ACC112 (cell line): ENCODE results near the gene TTC3.
"Not testable (repeated sequence)": the region's sequence is repeated elsewhere in the genome, so short reads cannot be mapped to it uniquely, and the experiment has no call there.

Experiments
- H2AFZ ChIP-seq: fragments of 200-600 bp; sonication (generic); one replicate; pipeline ENCODE4 v1.6.0; 2017; ENCODE audit warnings: antibody characterized with exemption, low read length; ENCODE audit not compliant: unreplicated experiment
- H3K27ac ChIP-seq: fragments of 200-600 bp; sonication (generic); 2 replicates; pipeline ENCODE4 v1.5.1; 2014; ENCODE audit warnings: low read depth, mild to moderate bottlenecking, antibody characterized with exemption, low read length, moderate library complexity
- H3K27me3 ChIP-seq: fragments of 200-600 bp; sonication (generic); 2 replicates; pipeline ENCODE4 v1.6.1; 2014; ENCODE audit warnings: mild to moderate bottlenecking, antibody characterized with exemption, low read length, moderate library complexity, mixed read lengths; ENCODE audit not compliant: insufficient read depth
- H3K36me3 ChIP-seq: fragments of 200-600 bp; sonication (generic); 2 replicates; pipeline ENCODE4 v1.6.1; 2016; ENCODE audit warnings: mild to moderate bottlenecking, antibody characterized with exemption, low read length, moderate library complexity, mixed read lengths; ENCODE audit not compliant: insufficient read depth
- H3K4me1 ChIP-seq: fragments of 200-600 bp; sonication (generic); one replicate; pipeline ENCODE4 v1.6.1; 2016; ENCODE audit warnings: low read length, mixed read lengths; ENCODE audit not compliant: insufficient read depth, unreplicated experiment, control insufficient read depth
- H3K4me3 ChIP-seq: fragments of 200-600 bp; sonication (generic); 2 replicates; pipeline ENCODE4 v1.5.1; 2014; ENCODE audit warnings: mild to moderate bottlenecking, low read depth, low read length
- H3K79me2 ChIP-seq: fragments of 200-600 bp; sonication (generic); one replicate; pipeline ENCODE4 v1.6.0; 2016; ENCODE audit warnings: low read length; ENCODE audit not compliant: control insufficient read depth, unreplicated experiment, insufficient read depth

The TTC3 gene, protein sequence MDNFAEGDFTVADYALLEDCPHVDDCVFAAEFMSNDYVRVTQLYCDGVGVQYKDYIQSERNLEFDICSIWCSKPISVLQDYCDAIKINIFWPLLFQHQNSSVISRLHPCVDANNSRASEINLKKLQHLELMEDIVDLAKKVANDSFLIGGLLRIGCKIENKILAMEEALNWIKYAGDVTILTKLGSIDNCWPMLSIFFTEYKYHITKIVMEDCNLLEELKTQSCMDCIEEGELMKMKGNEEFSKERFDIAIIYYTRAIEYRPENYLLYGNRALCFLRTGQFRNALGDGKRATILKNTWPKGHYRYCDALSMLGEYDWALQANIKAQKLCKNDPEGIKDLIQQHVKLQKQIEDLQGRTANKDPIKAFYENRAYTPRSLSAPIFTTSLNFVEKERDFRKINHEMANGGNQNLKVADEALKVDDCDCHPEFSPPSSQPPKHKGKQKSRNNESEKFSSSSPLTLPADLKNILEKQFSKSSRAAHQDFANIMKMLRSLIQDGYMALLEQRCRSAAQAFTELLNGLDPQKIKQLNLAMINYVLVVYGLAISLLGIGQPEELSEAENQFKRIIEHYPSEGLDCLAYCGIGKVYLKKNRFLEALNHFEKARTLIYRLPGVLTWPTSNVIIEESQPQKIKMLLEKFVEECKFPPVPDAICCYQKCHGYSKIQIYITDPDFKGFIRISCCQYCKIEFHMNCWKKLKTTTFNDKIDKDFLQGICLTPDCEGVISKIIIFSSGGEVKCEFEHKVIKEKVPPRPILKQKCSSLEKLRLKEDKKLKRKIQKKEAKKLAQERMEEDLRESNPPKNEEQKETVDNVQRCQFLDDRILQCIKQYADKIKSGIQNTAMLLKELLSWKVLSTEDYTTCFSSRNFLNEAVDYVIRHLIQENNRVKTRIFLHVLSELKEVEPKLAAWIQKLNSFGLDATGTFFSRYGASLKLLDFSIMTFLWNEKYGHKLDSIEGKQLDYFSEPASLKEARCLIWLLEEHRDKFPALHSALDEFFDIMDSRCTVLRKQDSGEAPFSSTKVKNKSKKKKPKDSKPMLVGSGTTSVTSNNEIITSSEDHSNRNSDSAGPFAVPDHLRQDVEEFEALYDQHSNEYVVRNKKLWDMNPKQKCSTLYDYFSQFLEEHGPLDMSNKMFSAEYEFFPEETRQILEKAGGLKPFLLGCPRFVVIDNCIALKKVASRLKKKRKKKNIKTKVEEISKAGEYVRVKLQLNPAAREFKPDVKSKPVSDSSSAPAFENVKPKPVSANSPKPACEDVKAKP (N-terminal part only)

DNA sequence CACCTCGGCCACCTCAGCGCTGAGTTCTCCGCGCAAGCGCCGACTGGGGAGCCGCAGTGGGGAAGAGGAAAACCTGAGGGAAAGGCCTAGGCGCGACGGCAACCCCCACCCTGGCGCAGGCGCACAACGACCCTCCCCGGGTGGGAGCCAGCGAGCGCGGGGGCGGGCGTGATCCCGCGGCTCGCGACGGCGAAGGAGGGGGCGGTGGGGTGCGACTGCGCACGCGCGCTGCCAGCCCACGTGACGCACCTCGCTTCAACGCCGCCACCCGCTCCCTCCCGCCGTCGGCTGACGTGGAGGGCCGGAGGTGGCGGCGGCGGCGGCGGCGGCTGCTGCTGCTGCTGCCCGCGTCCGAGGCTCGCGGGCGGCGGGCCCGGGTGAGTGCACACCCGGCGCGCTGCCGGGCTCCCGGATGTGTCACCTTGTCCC lies at the start of gene TTC3, which contains the start of gene PIGP:
TSS of gene TTC3 (plus strand) at position 267 of the 429 bp plus-strand sequence. CDS start 14,004 bp downstream, outside the sequence.
TSS of gene PIGP (minus strand) at position 84 of the 429 bp plus-strand sequence. CDS start 556 bp downstream, outside the sequence.
- Histone ChIP-seq H3K36me3 (peaks cover 8% of the 10 kb centered on the region; the same call in 1 of the 2 replicates), H3K27me3 (no peaks in the 10 kb centered on the region), H3K4me3 (peak within 1 kb of the TSS; percentile 99), H3K79me2 (peaks cover 53% of the 10 kb centered on the region), H2AFZ (peak within 1 kb of the TSS; percentile 68), H3K4me1 (peaks cover 14% of the 10 kb centered on the region), H3K27ac (peak within 1 kb of the TSS; percentile 92)

DNA sequence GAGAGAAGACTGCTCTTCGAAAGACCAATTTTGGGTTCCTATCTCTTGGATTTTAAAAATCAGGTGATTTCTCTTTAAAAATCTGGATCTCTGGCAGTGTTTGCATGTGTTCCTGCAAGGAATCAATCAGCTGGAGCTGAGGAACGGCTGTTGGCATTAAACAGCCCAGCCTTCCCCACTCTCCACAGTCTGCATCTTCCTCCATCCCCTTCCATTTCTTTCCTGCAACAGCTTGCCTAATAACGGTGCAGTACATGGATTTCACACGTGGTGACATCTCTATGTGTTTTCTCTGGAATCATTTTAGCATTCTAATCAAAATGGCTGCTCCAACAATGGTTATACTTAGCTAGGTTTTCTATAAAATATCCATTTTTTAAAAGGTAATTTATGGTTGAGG lies 46.6 kb upstream of the TTC3 start:
- H2AFZ ChIP-seq, result no peak overlapping the region
- H3K4me3 ChIP-seq, result no peak overlapping the region
- H3K27me3 ChIP-seq, result 0 out of 2 replicates have a peak, but pooled peaks cover 4% of the 10 kb centered on the region
- no peak overlapping the region for H3K27ac ChIP-seq
- no peaks in the 10 kb centered on the region for H3K79me2 ChIP-seq
- no peaks in the 10 kb centered on the region for H3K36me3 ChIP-seq
- no peaks in the 10 kb centered on the region for H3K4me1 ChIP-seq

DNA sequence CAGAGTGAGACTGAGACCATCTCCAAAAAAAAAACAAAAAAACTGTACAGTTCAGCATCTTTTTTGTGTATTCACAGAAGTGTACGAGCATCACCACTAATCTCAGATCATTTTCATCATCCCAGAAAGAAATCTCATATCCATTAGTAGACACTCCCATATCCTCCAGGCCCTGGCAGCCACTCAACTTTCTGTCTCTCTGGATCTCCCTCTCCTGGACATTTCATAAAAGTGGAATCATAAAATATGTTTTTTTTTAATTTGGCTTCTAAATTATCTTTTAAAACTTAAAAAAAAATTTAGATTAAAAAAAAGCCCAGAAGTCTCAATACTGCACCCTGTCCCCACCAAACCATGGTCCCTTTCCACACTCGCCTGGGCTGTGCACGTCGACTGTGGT lies 44.5 kb upstream of the TTC3 start:
- Histone ChIP-seq H3K27ac (no peak overlapping the region), H3K4me1 (peaks cover 8% of the 10 kb centered on the region), H3K36me3 (no peaks in the 10 kb centered on the region), H2AFZ (no peak overlapping the region), H3K4me3 (no peak overlapping the region), H3K27me3 (0 out of 2 replicates have a peak, but pooled peaks cover 4% of the 10 kb centered on the region), H3K79me2 (no peaks in the 10 kb centered on the region)

DNA sequence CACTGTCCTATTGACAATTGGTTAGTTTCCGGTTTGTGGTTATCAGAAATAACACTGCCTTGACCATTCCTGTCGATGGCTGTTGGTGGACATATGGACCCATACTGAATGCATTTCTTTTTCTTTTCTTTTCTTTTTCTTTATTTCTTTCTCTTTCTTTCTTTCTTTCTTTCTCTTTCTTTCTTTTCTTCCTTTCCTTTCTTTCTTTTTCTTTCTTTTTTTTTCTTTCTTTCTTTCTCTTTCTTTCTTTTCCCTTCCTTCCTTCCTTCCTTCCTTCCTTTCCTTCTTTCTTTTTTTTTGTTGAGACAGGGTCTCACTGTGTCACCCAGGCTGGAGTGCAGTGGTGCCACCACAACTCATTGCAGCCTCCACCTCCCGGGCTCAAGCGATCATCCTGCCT lies 42.2 kb upstream of the TTC3 start:
- Histone ChIP-seq H3K79me2 (no peaks in the 10 kb centered on the region), H3K4me1 (peaks cover 8% of the 10 kb centered on the region), H3K27ac (no peak overlapping the region), H3K27me3 (0 out of 2 replicates have a peak, but pooled peaks cover 4% of the 10 kb centered on the region), H3K36me3 (no peaks in the 10 kb centered on the region), H3K4me3 (no peak overlapping the region), H2AFZ (no peak overlapping the region)

DNA sequence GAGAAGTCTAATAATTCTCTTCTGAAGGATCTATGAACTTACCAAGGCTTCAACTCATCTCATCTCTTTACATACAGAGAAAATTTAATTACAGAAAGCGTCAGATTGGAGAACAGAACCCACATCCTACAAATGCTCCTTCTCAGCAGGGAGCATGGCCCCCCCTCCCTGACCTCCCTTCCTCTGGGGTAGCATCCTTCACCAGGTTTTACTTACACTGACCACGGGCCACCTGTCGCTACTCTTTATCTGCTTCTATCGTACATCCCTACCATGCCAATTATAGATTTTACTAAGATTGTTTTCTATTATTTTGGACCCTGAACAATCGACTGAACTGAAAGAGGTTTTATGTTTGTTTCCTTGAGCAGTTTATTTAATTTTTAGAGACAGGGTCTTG lies 40.8 kb upstream of the TTC3 start:
- H3K36me3 ChIP-seq, result no peaks in the 10 kb centered on the region
- H3K4me3 ChIP-seq, result no peak overlapping the region
- no peak overlapping the region for H3K27ac ChIP-seq
- no peak overlapping the region for H2AFZ ChIP-seq
- H3K4me1 ChIP-seq, result peaks cover 8% of the 10 kb centered on the region
- no peaks in the 10 kb centered on the region for H3K79me2 ChIP-seq
- no peaks in the 10 kb centered on the region for H3K27me3 ChIP-seq

DNA sequence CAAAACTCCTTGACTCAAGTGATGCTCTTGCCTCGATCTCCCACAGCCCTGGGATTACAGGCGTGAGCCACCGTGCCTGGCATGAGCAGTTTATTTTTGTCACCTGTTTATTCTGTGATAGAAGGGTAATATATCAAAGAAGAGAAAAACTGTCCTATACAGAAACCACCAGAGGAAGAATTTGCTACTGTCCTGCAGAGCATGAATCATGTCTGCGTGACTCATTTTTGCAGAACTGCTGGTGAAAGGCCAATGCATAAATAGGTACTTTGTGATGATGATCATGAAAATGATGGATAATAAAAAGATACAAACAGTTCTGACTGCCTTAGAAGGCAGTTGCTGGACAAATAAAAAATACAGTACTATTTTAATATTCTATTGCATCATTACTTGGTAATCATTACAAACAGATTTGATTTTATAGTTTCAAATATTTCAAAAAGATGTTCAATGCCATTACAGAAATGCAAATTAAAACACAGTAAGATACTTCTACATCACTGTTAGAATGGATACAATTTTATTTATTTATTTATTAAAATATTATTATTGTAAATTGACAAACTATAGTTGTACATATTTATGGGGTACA lies 40.1 kb upstream of the TTC3 start:
- H3K27ac ChIP-seq, result no peak overlapping the region
- no peak overlapping the region for H2AFZ ChIP-seq
- no peaks in the 10 kb centered on the region for H3K27me3 ChIP-seq
- no peak overlapping the region for H3K4me3 ChIP-seq
- H3K4me1 ChIP-seq, result peaks cover 8% of the 10 kb centered on the region
- no peaks in the 10 kb centered on the region for H3K36me3 ChIP-seq
- H3K79me2 ChIP-seq, result no peaks in the 10 kb centered on the region

DNA sequence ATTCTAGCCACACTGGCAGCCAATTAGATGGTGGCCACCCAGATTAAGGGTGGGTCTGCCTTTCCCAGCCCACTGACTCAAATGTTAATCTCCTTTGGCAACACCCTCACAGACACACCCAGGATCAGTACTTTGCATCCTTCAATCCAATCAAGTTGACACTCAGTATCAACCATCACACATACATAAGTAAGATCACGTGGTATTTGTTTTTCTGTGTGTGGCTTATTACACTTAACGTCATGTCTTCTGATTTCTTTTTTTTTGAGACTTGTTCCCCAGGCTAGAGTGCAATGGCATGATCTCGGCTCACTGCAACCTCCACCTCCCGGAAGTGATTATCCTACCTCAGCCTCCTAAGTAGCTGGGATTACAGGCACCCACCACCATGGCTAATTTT lies 38.7 kb upstream of the TTC3 start:
- not testable (repeated sequence) for H3K27me3 ChIP-seq, H2AFZ ChIP-seq, H3K36me3 ChIP-seq

DNA sequence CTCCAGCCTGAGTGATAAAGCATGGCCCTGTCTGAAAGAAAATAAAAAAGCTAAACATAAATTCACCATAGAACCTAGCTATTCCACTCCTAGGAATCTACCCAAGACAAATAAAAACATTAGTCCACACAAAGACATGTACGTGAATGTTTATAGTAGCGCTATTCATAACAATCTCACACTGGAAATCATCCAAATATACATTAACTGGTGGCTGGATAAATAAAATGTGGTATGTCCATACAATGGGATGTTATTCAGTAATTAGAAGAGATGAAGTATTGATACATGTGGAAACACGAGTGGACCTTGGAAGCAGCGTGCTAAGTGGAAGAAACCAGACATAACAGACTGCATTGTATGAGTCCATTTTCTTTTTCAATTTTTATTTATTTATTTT lies 36.9 kb upstream of the TTC3 start:
- no peak overlapping the region for H3K27ac ChIP-seq
- H3K4me1 ChIP-seq, result peaks cover 8% of the 10 kb centered on the region
- no peaks in the 10 kb centered on the region for H3K36me3 ChIP-seq
- no peak overlapping the region for H2AFZ ChIP-seq
- H3K27me3 ChIP-seq, result no peaks in the 10 kb centered on the region
- no peaks in the 10 kb centered on the region for H3K79me2 ChIP-seq
- H3K4me3 ChIP-seq, result no peak overlapping the region

More for the DNA sequence above, 38.7 kb upstream of the TTC3 start:
- not testable (repeated sequence) for H3K4me3 ChIP-seq, H3K27ac ChIP-seq, H3K79me2 ChIP-seq, H3K4me1 ChIP-seq

DNA sequence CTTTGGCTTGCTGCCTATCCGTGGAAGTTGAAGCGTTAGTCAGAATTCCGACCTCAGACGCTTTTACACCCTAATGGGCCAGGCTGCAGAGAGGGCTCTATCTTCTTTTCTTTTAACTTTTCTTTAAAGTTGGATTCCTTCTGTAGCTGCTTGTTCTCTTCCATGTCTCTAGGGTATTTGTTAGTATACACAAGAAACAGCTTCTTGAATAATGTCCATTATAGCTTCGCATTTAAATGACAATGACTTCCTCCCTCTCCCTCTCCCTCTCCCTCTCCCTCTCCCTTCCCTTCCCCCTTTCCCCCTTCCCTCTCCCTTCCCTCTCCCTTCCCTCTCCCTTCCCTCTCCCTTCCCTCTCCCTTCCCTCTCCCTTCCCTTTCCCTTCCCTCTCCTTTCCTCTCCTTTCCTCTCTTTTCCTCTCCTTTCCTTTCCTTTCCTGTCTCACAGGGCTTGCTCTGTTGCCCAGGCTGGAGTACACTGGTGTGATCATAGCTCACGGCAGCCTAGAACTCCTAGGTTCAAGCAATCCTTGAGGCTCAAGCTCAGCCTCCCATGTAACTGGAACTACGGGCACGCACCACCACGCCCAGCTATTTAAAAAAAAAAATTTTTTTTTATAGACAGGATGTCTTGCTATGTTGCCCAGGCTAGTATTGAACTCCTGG lies 33.5 kb upstream of the TTC3 start:
- H3K27ac ChIP-seq, result no peak overlapping the region
- no peaks in the 10 kb centered on the region for H3K79me2 ChIP-seq
- H3K36me3 ChIP-seq, result no peaks in the 10 kb centered on the region
- H2AFZ ChIP-seq, result no peak overlapping the region
- no peak overlapping the region for H3K4me3 ChIP-seq
- H3K27me3 ChIP-seq, result no peaks in the 10 kb centered on the region
- H3K4me1 ChIP-seq, result no peaks in the 10 kb centered on the region
